ENCODE results near the gene CBX6. TPM values are rescaled to one million over a fixed set of nuclear protein-coding genes. Genes with fewer than 3 reads are reported as not detected.

Gene CBX6
- total RNA-seq, 3 donors from 2014 or later (not counting 1 experiment from before 2014, with no cell fraction given) = 68.0 to 81.5 (median 75.7) TPM

- Mint-ChIP-seq H3K27me3 (ENCODE audit: low read depth in 2 of 2) (peaks cover 0 to 29% of the 10 kb centered on the region in 2 donors), H3K9me3 (no peaks in the 10 kb centered on the region), H3K36me3 (no peaks in the 10 kb centered on the region), H3K4me1 (peaks cover 14 to 30% of the 10 kb centered on the region in 2 donors), H3K27ac (peak overlapping the region; percentile 43 to 77), H3K4me3 (peak overlapping the region; percentile 87)
- Histone ChIP-seq H3K4me1 (ENCODE audit: control insufficient read depth, insufficient read depth, low read length) (peaks cover 19% of the 10 kb centered on the region), H3K9me3 (ENCODE audit: control insufficient read depth, insufficient read depth, low read length) (no peaks in the 10 kb centered on the region), H3K36me3 (ENCODE audit: control insufficient read depth, insufficient read depth, low read length) (no peaks in the 10 kb centered on the region), H3K27ac (ENCODE audit: low read length) (no peak overlapping the region), H3K27me3 (ENCODE audit: control insufficient read depth, insufficient read depth, low read length) (no peaks in the 10 kb centered on the region), H3K4me3 (ENCODE audit: low read length) (no peak overlapping the region)
- WGBS (ENCODE audit: insufficient coverage) = 25% methylated on average over 32 of the region's 34 CpGs
- no peak for TF ChIP-seq CTCF (IDR thresholded peaks at IDR 0.05)
- no peak for DNase-seq
- intact Hi-C loops (cut with micrococcal nuclease) = no loop called here
- no peak for ATAC-seq
Observed at GRCh38 chr22:38842512-38843200, 29.4 kb downstream of the CBX6 start.

GRCh38 chr22:38841635-38842034 lies 30.4 kb downstream of the CBX6 start:
- intact Hi-C loops (cut with micrococcal nuclease) = no loop called here
- ATAC-seq (no peak), DNase-seq (no peak)
- Mint-ChIP-seq H3K27ac (no peak overlapping the region), H3K4me3 (no peak overlapping the region), H3K4me1 (peaks cover 14 to 30% of the 10 kb centered on the region in 2 donors), H3K27me3 (ENCODE audit: low read depth in 2 of 2) (peaks cover 0 to 29% of the 10 kb centered on the region in 2 donors), H3K9me3 (no peaks in the 10 kb centered on the region), H3K36me3 (no peaks in the 10 kb centered on the region)
- Histone ChIP-seq H3K27me3 (ENCODE audit: control insufficient read depth, insufficient read depth, low read length) (no peaks in the 10 kb centered on the region), H3K27ac (ENCODE audit: low read length) (no peak overlapping the region), H3K4me1 (ENCODE audit: control insufficient read depth, insufficient read depth, low read length) (peaks cover 19% of the 10 kb centered on the region), H3K36me3 (ENCODE audit: control insufficient read depth, insufficient read depth, low read length) (no peaks in the 10 kb centered on the region), H3K9me3 (ENCODE audit: control insufficient read depth, insufficient read depth, low read length) (no peaks in the 10 kb centered on the region), H3K4me3 (ENCODE audit: low read length) (no peak overlapping the region)
- no peak for TF ChIP-seq CTCF (IDR thresholded peaks at IDR 0.05)
- WGBS (ENCODE audit: insufficient coverage) = 91% methylated on average over 5 of the region's 5 CpGs

DNA sequence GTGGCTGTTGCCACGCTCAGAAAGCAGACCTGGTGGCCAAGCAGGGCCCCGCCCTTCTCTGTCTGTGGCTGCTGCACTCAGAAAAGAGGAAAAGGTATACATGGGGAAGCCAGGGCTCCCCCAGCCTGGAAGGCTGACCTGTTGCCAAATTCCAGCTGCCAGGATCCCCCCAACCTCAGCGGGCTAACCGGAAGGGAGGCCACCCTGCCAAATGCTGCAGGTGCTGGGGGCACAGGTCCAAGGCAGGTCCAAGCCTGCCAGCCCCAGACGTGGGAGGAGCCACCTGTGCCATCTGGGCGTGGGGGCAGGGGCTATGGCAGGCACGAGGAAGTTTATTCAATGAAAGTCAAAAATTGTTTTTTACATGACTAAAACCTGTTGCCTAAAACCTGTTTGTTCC lies 30.8 kb downstream of the CBX6 start:
- ATAC-seq (no peak), DNase-seq (no peak)
- H3K27me3 ChIP-seq (ENCODE audit: control insufficient read depth, insufficient read depth, low read length) = no peaks in the 10 kb centered on the region
- WGBS (ENCODE audit: insufficient coverage) = 31% methylated on average over 7 of the region's 7 CpGs
- Mint-ChIP-seq H3K4me1 (peaks cover 14 to 30% of the 10 kb centered on the region in 2 donors), H3K27me3 (ENCODE audit: low read depth in 2 of 2) (peaks cover 0 to 29% of the 10 kb centered on the region in 2 donors), H3K36me3 (no peaks in the 10 kb centered on the region), H3K27ac (no peak overlapping the region), H3K4me3 (no peak overlapping the region), H3K9me3 (no peaks in the 10 kb centered on the region)
- intact Hi-C loops (cut with micrococcal nuclease) = no loop called here
- H3K36me3 ChIP-seq (ENCODE audit: control insufficient read depth, insufficient read depth, low read length) = no peaks in the 10 kb centered on the region
- TF ChIP-seq CTCF (IDR thresholded peaks at IDR 0.05) = no peak
- H3K4me1 ChIP-seq (ENCODE audit: control insufficient read depth, insufficient read depth, low read length) = peaks cover 19% of the 10 kb centered on the region
- H3K9me3 ChIP-seq (ENCODE audit: control insufficient read depth, insufficient read depth, low read length) = no peaks in the 10 kb centered on the region
- no peak overlapping the region for H3K27ac ChIP-seq (ENCODE audit: low read length)
- H3K4me3 ChIP-seq (ENCODE audit: low read length) = no peak overlapping the region

DNA sequence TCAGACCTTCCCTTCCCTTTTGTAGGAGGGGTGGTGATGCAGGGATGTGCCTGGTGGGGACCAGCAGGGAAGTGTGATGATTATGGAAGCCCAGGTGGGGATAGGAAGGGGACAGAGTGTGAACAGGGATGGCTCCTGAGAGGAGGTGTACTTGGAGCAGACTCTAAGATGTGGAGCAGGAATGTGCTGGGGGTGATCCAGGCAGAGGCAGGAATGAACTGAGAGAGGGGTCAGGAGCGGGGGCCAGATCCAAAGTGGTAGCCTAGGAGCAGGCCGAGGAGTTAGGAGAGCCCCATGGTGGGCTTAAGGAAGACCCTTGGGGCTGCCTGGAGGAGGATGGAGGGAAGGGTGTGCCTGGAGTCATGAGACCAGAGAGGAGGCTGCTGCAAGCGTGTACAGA lies 31.9 kb downstream of the CBX6 start:
- Histone ChIP-seq H3K9me3 (ENCODE audit: control insufficient read depth, insufficient read depth, low read length) (no peaks in the 10 kb centered on the region), H3K27me3 (ENCODE audit: control insufficient read depth, insufficient read depth, low read length) (no peaks in the 10 kb centered on the region), H3K36me3 (ENCODE audit: control insufficient read depth, insufficient read depth, low read length) (no peaks in the 10 kb centered on the region), H3K27ac (ENCODE audit: low read length) (no peak overlapping the region), H3K4me1 (ENCODE audit: control insufficient read depth, insufficient read depth, low read length) (peaks cover 19% of the 10 kb centered on the region), H3K4me3 (ENCODE audit: low read length) (no peak overlapping the region)
- H3K27ac Mint-ChIP-seq = peak overlapping the region in 1 of 2 donors; percentile 44
- H3K4me1 Mint-ChIP-seq = peaks cover 14 to 30% of the 10 kb centered on the region in 2 donors
- no peak for TF ChIP-seq CTCF (IDR thresholded peaks at IDR 0.05)
- no peaks in the 10 kb centered on the region for H3K36me3 Mint-ChIP-seq
- H3K9me3 Mint-ChIP-seq = no peaks in the 10 kb centered on the region
- peaks cover 0 to 25% of the 10 kb centered on the region in 2 donors for H3K27me3 Mint-ChIP-seq (ENCODE audit: low read depth in 2 of 2)
- WGBS (ENCODE audit: insufficient coverage) = 86% methylated on average over 3 of the region's 3 CpGs
- DNase-seq (no peak), ATAC-seq (no peak)
- intact Hi-C loops (cut with micrococcal nuclease) = no loop called here
- H3K4me3 Mint-ChIP-seq = peak overlapping the region; percentile 51
